Adrenal gland (tissue), 12 donors: ENCODE results near the gene PXDN. TPM values are rescaled to one million over a fixed set of nuclear protein-coding genes. Genes with fewer than 3 reads are reported as not detected.

Source experiments
- DNase-seq, 7 donors: peaks; one replicate each; pipeline ENCODE4 v3.0.0-alpha.2; 2019 to 2020
- H3K27ac ChIP-seq, 5 donors: fragments of 200-600 bp; sonication (generic) in 4 of 5; 1 replicate in 3 of 5; 2 replicates in 2 of 5; pipeline versions ENCODE4 v1.5.1 to v1.8.0; 2016 to 2020; ENCODE audit warnings: mild to moderate bottlenecking in 1 of 5
- H3K27me3 ChIP-seq: fragments of 200-600 bp; 2 replicates; pipeline ENCODE4 v1.8.0; 2021
- H3K36me3 ChIP-seq, 2 donors: fragments of 200-600 bp; replicated peaks in 1 of 2; 1 replicate in 1 of 2; 2 replicates in 1 of 2; pipeline versions ENCODE4 v1.5.1 to v1.8.0; 2018 to 2022
- H3K4me1 ChIP-seq, 2 donors: fragments of 200-600 bp; replicated peaks in 1 of 2; 1 replicate in 1 of 2; 2 replicates in 1 of 2; pipeline versions ENCODE4 v1.5.1 to v1.8.0; 2018 to 2021
- H3K4me3 ChIP-seq, 4 donors: fragments of 200-600 bp; sonication (generic) in 3 of 4; one replicate each; pipeline ENCODE4 v1.5.1; 2016 to 2018
- H3K9me3 ChIP-seq, 3 donors: fragments of 200-600 bp; sonication (generic) in 1 of 3; replicated peaks in 1 of 3; 1 replicate in 2 of 3; 2 replicates in 1 of 3; pipeline versions ENCODE4 v1.5.1 to v1.8.0; 2016 to 2021
- CTCF ChIP-seq, 6 experiments: fragments of 450-650 bp in 4 of 6; fragments of 200-600 bp in 2 of 6; sonication (generic) in 1 of 6; IDR thresholded peaks; 1 replicate in 5 of 6; 2 replicates in 1 of 6; pipeline versions ENCODE4 v1.5.1 to v1.8.0; 2016 to 2021; ENCODE audit warnings: antibody characterized with exemption in 6 of 6, mild to moderate bottlenecking in 2 of 6, moderate library complexity in 1 of 6
- POLR2A ChIP-seq, 2 donors: fragments of 450-650 bp; IDR thresholded peaks; one replicate each; pipeline ENCODE4 v1.6.1; 2017; ENCODE audit warnings: antibody characterized with exemption in 2 of 2, mild to moderate bottlenecking in 2 of 2, moderate library complexity in 1 of 2
- WGBS, 4 donors: extraction: QIAGEN DNeasy Blood & Tissue Kit in 2 of 4; methylation state at CpG; one replicate each; pipeline versions ENCODE4 v1.1.5 to v1.1.7; 2013 to 2017; 5-methylcytosine and 5-hydroxymethylcytosine counted together
- intact Hi-C, 2 donors: fragments of 100-400 bp; cut with DNase I; formaldehyde crosslinking; loops; one replicate each; pipeline versions ENCODE4 v1.14.1 to v1.15.0; 2022 to 2023
- polyA plus RNA-seq, 3 donors: library from polyadenylated mRNA; stranded (reverse); fragments of 200-250 nt in 2 of 3; fragments of 350-450 nt in 1 of 3; fragmentation: Illumina TruSeq in 1 of 3; extraction: RNeasy Lipid Tissue Mini Kit (QIAGEN cat#74804) in 1 of 3; gene quantifications; one replicate each; pipeline ENCODE4 v1.2.3, GENCODE V29; 2013 to 2014
- total RNA-seq, 9 donors: library from RNA; depleted of rRNA in 4 of 9; stranded (reverse); fragments of >200 nt in 4 of 9; fragments of 120-200 nt in 1 of 9; fragmentation: NEBNext Ultra II Directional in 1 of 9; extraction: Animal tissue kit (Norgen Biotek cat#: 25700) in 1 of 9; gene quantifications; one replicate each; pipeline versions ENCODE4 v1.1.0 to v1.2.4, GENCODE V29; 2013 to 2023
- donor health status: healthy with polysubstance abuse.
- donor health status: Bipolar disorder and iron deficiency.
- donor health status: DM: yes; HTN: yes; CAD: no.
- donor health status: DM: no; HTN: no; CAD: no.
- donor health status: DM: no; HTN: no; CAD: no.
- donor health status: DM: yes; HTN: yes; CAD: no.

PXDN gene
- total and polyA plus RNA-seq, 12 donors = 8.5 to 39.5 (median 22.1) TPM

DNA sequence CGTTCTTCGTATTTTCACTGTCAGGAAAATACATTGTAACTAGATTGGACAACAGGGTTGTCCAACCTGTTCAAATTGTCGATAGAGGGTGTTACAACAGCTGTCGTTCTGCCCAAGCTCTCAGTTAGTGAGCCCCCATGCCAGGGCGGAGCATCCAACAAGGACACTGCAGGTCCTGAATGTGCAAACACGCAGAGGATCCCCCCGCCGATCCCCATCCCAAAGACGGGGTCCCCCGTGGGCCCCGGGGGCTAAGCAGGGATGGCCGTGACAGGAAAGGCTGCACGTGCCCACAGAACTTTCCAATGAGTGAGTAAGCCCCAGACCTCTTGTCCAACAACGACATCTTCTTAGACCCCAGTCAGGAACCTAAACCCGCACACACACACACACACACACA is 140.8 kb downstream of the PXDN start:
- no peak for DNase-seq
- H3K9me3 ChIP-seq = no peaks in the 10 kb centered on the region
- no peak overlapping the region for H3K27ac ChIP-seq
- H3K27me3 ChIP-seq = peaks cover 2% of the 10 kb centered on the region
- H3K4me3 ChIP-seq = no peak overlapping the region
- TF ChIP-seq POLR2A (IDR thresholded peaks at IDR 0.05) (no peak), CTCF (IDR thresholded peaks at IDR 0.05) (no peak)
- WGBS, 4 donors = 90 to 92% (median 91%) methylated on average over 6 to 15 of the region's 15 CpGs
- no peaks in the 10 kb centered on the region for H3K36me3 ChIP-seq
- no peaks in the 10 kb centered on the region for H3K4me1 ChIP-seq
- intact Hi-C loops = no loop called here

DNA sequence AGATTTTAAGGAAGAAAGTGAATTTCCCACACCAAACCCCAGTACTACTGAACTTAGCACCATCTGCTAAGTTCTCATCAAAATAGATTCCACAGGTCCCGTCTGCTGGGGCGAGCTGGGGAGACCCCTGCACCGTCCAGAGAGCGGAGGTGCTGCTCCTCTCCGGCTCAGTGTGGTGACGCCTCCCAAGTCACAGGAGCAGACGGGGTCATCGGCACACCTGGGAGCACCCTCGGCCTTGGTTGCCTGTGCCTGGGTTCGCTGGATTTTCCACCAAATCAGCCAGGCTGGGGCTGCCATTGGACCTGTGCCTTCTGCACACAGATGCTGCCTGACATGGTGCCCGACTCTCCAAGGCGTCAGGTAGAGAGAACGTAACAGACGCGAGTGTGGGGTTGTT is 141.3 kb downstream of the PXDN start:
- Histone ChIP-seq H3K4me1 (no peaks in the 10 kb centered on the region), H3K27me3 (peaks cover 2% of the 10 kb centered on the region), H3K27ac (no peak overlapping the region), H3K36me3 (no peaks in the 10 kb centered on the region), H3K4me3 (no peak overlapping the region), H3K9me3 (no peaks in the 10 kb centered on the region)
- intact Hi-C loops = no loop called here
- 89 to 92% (median 91%) methylated on average over 9 to 15 of the region's 15 CpGs for WGBS, 4 donors
- DNase-seq = no peak
- no peak for TF ChIP-seq POLR2A (IDR thresholded peaks at IDR 0.05)
- TF ChIP-seq CTCF (IDR thresholded peaks at IDR 0.05) = no peak

GRCh38 chr2:1602278-1603010 is 141.9 kb downstream of the PXDN start:
- no peak for TF ChIP-seq CTCF (IDR thresholded peaks at IDR 0.05)
- no peak for TF ChIP-seq POLR2A (IDR thresholded peaks at IDR 0.05)
- no peak for DNase-seq
- no peaks in the 10 kb centered on the region for H3K4me1 ChIP-seq
- intact Hi-C loops = no loop called here
- peaks cover 2% of the 10 kb centered on the region for H3K27me3 ChIP-seq
- peak overlapping the region in 1 of 5 donors; percentile 40 for H3K27ac ChIP-seq
- no peaks in the 10 kb centered on the region for H3K36me3 ChIP-seq
- 75 to 78% (median 77%) methylated on average over 15 of the region's 15 CpGs for WGBS, 4 donors
- H3K9me3 ChIP-seq = no peaks in the 10 kb centered on the region
- H3K4me3 ChIP-seq = no peak overlapping the region

DNA sequence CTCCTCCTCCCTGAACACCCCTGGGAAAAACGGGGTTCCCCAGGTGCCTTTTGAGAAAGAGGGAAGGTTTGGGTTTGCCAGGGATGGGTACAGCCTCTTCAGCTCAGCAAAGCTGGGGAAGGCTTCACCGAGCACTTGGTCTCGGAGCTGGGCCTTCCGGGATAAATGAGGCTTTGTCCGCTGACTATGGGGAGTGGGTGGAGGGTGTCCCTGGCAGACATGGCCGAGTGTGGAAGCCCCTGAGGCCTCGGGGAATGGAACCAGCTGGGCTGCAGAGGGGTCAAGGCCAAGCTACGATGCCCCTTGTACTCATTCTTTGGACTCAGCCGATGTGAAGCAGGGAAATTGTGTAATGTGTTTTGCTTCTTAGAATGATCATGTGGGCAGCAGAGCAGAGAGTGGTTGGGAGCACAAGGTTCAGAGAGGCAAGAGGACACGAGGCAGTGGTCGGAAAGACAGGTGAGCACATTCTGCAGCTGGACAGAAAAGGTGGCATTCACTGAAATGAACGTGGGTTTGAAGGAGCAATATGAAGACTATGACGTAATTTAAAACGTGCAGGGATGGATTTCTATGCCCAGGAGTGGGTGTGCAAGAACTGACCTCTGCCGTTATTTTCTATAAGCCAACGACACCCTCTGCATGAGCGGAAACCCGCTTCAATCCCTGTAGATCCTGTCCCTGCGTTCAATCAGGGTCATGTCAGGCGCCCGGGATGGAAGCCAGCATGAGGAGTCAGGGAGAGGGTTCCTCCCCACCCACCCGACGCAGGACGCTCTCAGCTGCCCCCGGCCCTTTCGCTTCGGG is 142.6 kb downstream of the PXDN start:
- peak overlapping the region in 1 of 5 donors; percentile 40 for H3K27ac ChIP-seq
- intact Hi-C loops = no loop called here

More for the DNA sequence above, 142.6 kb downstream of the PXDN start:
- no peaks in the 10 kb centered on the region for H3K9me3 ChIP-seq
- H3K27me3 ChIP-seq = peaks cover 2% of the 10 kb centered on the region
- H3K36me3 ChIP-seq = no peaks in the 10 kb centered on the region
- H3K4me3 ChIP-seq = no peak overlapping the region
- TF ChIP-seq CTCF (IDR thresholded peaks at IDR 0.05) = no peak
- TF ChIP-seq POLR2A (IDR thresholded peaks at IDR 0.05) = no peak
- WGBS, 4 donors = 59 to 76% (median 62%) methylated on average over 27 of the region's 27 CpGs
- DNase-seq = no peak
- no peaks in the 10 kb centered on the region for H3K4me1 ChIP-seq
